ENCODE data around the gene KCNE4. TPM values are rescaled to one million over a fixed set of nuclear protein-coding genes. Genes with fewer than 3 reads are reported as not detected.

KCNE4 gene
- total and polyA plus RNA-seq, 9 donors: 3.0 to 13.4 (median 8.0) TPM

DNA sequence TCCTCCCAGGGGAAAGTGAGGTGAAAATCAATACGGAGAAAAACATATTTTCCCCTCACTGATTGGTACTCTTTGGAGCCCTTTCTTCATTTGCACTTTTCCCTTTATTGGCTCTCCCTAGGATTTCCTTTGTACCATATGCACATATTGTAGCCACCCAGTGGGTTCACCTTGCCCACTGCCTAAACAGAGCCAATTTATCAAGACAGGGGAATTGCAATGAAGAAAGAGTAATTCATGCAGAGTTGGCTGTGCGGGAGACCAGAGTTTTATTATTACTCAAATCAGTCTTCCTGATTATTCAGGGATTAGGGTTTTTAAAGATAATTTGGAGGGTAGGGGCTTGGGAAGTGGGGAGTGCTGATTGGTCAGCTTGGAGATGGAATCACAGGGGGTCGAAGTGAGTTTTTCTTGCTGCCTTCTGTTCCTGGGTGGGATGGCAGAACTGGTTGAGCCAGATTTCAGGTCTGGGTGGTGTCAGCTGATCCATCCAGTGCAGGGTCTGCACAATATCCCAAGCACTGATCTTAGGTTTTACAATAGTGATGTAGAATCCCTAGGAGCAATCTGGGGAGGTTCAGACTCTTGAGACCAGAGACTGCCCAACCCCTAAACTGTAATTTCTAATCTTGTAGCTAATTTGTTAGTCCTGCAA is 15.1 kb upstream of the KCNE4 start:
- H3K36me3 ChIP-seq: no peaks in the 10 kb centered on the region
- no peak overlapping the region for H3K27ac ChIP-seq
- no peak for TF ChIP-seq EP300 (IDR thresholded peaks at IDR 0.05)
- TF ChIP-seq POLR2A (IDR thresholded peaks at IDR 0.05): no peak
- TF ChIP-seq, protein P1, sequence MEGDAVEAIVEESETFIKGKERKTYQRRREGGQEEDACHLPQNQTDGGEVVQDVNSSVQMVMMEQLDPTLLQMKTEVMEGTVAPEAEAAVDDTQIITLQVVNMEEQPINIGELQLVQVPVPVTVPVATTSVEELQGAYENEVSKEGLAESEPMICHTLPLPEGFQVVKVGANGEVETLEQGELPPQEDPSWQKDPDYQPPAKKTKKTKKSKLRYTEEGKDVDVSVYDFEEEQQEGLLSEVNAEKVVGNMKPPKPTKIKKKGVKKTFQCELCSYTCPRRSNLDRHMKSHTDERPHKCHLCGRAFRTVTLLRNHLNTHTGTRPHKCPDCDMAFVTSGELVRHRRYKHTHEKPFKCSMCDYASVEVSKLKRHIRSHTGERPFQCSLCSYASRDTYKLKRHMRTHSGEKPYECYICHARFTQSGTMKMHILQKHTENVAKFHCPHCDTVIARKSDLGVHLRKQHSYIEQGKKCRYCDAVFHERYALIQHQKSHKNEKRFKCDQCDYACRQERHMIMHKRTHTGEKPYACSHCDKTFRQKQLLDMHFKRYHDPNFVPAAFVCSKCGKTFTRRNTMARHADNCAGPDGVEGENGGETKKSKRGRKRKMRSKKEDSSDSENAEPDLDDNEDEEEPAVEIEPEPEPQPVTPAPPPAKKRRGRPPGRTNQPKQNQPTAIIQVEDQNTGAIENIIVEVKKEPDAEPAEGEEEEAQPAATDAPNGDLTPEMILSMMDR (IDR thresholded peaks at IDR 0.05): no peak
- 82 to 87% (median 82%) methylated on average over 3 of the region's 3 CpGs for WGBS, 3 donors
- peaks cover 2% of the 10 kb centered on the region for H3K4me1 ChIP-seq (ENCODE audit: insufficient read depth)
- intact Hi-C loops (cut with DNase I): no loop called here
- no peaks in the 10 kb centered on the region for H3K9me3 ChIP-seq
- H3K4me3 ChIP-seq: no peak overlapping the region
- DNase-seq: no peak
- H3K27me3 ChIP-seq: no peaks in the 10 kb centered on the region

DNA sequence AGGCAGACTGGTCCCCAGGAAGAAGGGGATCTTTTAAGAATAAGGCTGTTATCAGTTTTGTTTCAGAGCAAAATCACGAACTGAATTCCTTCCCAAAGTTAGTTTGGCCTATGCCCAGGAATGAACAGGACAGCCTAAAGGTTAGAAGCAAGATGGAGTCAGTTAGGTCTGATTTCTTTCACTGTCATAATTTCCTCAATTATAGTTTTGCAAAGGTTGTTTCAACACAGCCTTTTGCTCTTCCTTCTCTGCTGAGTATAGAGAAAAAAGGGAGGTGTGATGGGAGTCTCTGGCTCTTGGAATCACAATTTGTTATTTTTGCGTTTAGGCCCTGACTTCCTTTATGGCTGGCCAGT is 14.6 kb upstream of the KCNE4 start:
- Histone ChIP-seq H3K9me3 (no peaks in the 10 kb centered on the region), H3K4me3 (no peak overlapping the region), H3K27me3 (no peaks in the 10 kb centered on the region), H3K4me1 (ENCODE audit: insufficient read depth) (peaks cover 2% of the 10 kb centered on the region), H3K27ac (no peak overlapping the region), H3K36me3 (no peaks in the 10 kb centered on the region)
- intact Hi-C loops (cut with DNase I): no loop called here
- TF ChIP-seq, protein P1 (IDR thresholded peaks at IDR 0.05): no peak
- TF ChIP-seq POLR2A (IDR thresholded peaks at IDR 0.05) (no peak), EP300 (IDR thresholded peaks at IDR 0.05) (no peak)
- WGBS, 3 donors: 60 to 68% (median 64%) methylated on average over 2 of the region's 2 CpGs
- DNase-seq: no peak

DNA sequence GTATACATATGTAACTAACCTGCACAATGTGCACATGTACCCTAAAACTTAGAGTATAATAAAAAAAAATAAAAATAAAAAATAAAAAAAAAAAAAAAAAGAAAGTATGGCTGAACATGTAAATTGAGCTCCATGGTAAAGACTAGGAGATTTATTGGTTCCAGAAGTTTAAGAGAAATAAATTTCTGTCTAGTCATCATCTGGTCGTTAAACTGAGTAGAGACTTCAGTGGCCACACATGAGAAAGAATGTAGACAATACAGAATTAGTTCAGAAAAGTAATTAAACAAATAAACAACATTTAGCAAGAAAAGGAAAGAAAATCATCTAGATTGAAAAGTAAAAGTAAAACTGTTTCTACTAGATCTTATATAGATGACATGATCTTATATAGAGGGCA is 12.4 kb upstream of the KCNE4 start:
- Histone ChIP-seq H3K27me3 (no peaks in the 10 kb centered on the region), H3K4me1 (ENCODE audit: insufficient read depth) (peaks cover 2% of the 10 kb centered on the region), H3K9me3 (no peaks in the 10 kb centered on the region), H3K27ac (no peak overlapping the region), H3K36me3 (no peaks in the 10 kb centered on the region), H3K4me3 (no peak overlapping the region)
- intact Hi-C loops (cut with DNase I): no loop called here
- TF ChIP-seq, protein P1 (IDR thresholded peaks at IDR 0.05): no peak
- no peak for TF ChIP-seq POLR2A (IDR thresholded peaks at IDR 0.05)
- TF ChIP-seq EP300 (IDR thresholded peaks at IDR 0.05): no peak
- no peak for DNase-seq
- 50 to 64% (median 53%) methylated on average over 1 of the region's 1 CpG for WGBS, 3 donors

DNA sequence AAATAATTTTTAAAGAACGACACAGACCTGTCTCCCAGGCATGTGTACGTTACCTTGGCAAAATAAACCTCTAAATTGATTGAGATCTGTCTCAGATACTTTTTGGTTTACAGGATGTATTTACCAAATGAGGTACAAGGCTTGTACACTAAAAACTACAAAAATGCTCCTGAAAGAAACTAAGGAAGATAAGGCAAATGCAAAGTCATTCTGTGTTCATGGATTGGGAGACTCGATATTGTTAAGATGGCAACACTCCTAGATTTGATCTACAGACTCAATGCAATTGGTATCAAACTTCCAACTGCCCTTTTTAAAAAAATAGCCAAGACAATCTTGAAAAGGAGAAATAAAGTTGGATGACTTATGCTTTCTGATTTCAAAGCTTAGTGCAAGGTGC is 11.5 kb upstream of the KCNE4 start:
- Histone ChIP-seq H3K36me3 (no peaks in the 10 kb centered on the region), H3K9me3 (no peaks in the 10 kb centered on the region), H3K4me1 (ENCODE audit: insufficient read depth) (peaks cover 2% of the 10 kb centered on the region), H3K27me3 (no peaks in the 10 kb centered on the region), H3K27ac (no peak overlapping the region), H3K4me3 (no peak overlapping the region)
- intact Hi-C loops (cut with DNase I): no loop called here
- no peak for DNase-seq
- 95 to 96% (median 95%) methylated on average over 3 of the region's 3 CpGs for WGBS, 3 donors
- TF ChIP-seq, protein P1 (IDR thresholded peaks at IDR 0.05): no peak
- no peak for TF ChIP-seq POLR2A (IDR thresholded peaks at IDR 0.05)
- TF ChIP-seq EP300 (IDR thresholded peaks at IDR 0.05): no peak
